Stimulated activated naive B cell treated with anti-CD40 and anti-IgM and Interleukin-4, amounts not matched to agents 10 μg/mL and 1 μg/mL and 100 μg/mL, for 72 hours (primary cell): Measurements from ENCODE around the gene GGT5.
A peak's percentile ranks its signal among the peaks of the same experiment; 100 is the strongest.
"Not testable (repeated sequence)": the region's sequence is repeated elsewhere in the genome, so short reads cannot be mapped to it uniquely, and the experiment has no call there.

Experiments
- ATAC-seq, 2 donors: fragments of 150-1000 bp; cut with Tn5 transposase; replicated peaks; 2 replicates each; pipeline ENCODE4 v1.10.0; 2021; ENCODE audit warnings: moderate library complexity in 1 of 2
- DNase-seq: peaks from one replicate; pipeline ENCODE4 v3.0.0; 2021
- H3K27ac Mint-ChIP-seq: one replicate; pipeline ENCODE4 v1.8.0; 2022; ENCODE audit warnings: mild to moderate bottlenecking, mixed read lengths
- H3K27me3 Mint-ChIP-seq, 2 donors: one replicate each; pipeline ENCODE4 v1.8.0; 2022; ENCODE audit warnings: mixed read lengths in 2 of 2
- H3K36me3 Mint-ChIP-seq, 2 donors: one replicate each; pipeline ENCODE4 v1.8.0; 2022; ENCODE audit warnings: mixed read lengths in 2 of 2, mild to moderate bottlenecking in 1 of 2
- H3K4me1 Mint-ChIP-seq, 2 donors: one replicate each; pipeline ENCODE4 v1.8.0; 2022; ENCODE audit warnings: mixed read lengths in 2 of 2, mild to moderate bottlenecking in 1 of 2
- H3K4me3 Mint-ChIP-seq, 2 donors: one replicate each; pipeline ENCODE4 v1.8.0; 2022; ENCODE audit warnings: mild to moderate bottlenecking in 2 of 2, mixed read lengths in 2 of 2, moderate library complexity in 1 of 2
- H3K9me3 Mint-ChIP-seq, 2 donors: one replicate each; pipeline ENCODE4 v1.8.0; 2022; ENCODE audit warnings: mixed read lengths in 2 of 2, mild to moderate bottlenecking in 1 of 2

The GGT5 gene

DNA sequence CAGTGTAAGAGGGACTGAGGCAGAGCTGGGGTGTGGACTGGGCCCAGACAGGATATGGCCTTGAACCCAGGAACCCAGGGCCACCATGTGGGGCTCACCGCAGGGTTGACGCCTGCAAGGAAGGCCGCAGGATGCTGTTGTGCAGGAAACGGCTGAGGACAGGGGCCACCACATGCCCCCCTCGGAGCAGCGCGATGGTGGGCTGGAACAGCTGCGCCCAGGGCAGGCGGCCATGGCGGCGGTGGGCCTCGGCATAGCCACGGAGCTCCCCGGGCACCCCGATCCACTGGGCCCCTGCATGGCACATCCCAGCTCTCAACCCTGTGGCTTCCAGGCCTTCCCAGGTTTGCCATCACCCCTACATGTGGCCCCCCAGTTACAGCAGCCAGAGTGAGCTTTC is 12.2 kb downstream of the GGT5 start:
- Mint-ChIP-seq H3K27ac (no peak overlapping the region), H3K9me3 (no peaks in the 10 kb centered on the region), H3K4me1 (peaks cover 0 to 3% of the 10 kb centered on the region in 2 donors), H3K27me3 (peaks cover 0 to 3% of the 10 kb centered on the region in 2 donors), H3K36me3 (no peaks in the 10 kb centered on the region), H3K4me3 (no peak overlapping the region)
- no peak for ATAC-seq
- DNase-seq, result no peak

- Mint-ChIP-seq H3K27me3 (peaks cover 0 to 3% of the 10 kb centered on the region in 2 donors), H3K9me3 (no peaks in the 10 kb centered on the region), H3K4me1 (peaks cover 0 to 3% of the 10 kb centered on the region in 2 donors), H3K36me3 (no peaks in the 10 kb centered on the region), H3K4me3 (no peak overlapping the region), H3K27ac (no peak overlapping the region)
- ATAC-seq, result no peak
- no peak for DNase-seq
Measured at GRCh38 chr22:24232124-24232523, 12.8 kb downstream of the GGT5 start.

- H3K36me3 Mint-ChIP-seq, result no peaks in the 10 kb centered on the region
- no peak for DNase-seq
Measured at GRCh38 chr22:24231706-24232105, 13.2 kb downstream of the GGT5 start.

DNA sequence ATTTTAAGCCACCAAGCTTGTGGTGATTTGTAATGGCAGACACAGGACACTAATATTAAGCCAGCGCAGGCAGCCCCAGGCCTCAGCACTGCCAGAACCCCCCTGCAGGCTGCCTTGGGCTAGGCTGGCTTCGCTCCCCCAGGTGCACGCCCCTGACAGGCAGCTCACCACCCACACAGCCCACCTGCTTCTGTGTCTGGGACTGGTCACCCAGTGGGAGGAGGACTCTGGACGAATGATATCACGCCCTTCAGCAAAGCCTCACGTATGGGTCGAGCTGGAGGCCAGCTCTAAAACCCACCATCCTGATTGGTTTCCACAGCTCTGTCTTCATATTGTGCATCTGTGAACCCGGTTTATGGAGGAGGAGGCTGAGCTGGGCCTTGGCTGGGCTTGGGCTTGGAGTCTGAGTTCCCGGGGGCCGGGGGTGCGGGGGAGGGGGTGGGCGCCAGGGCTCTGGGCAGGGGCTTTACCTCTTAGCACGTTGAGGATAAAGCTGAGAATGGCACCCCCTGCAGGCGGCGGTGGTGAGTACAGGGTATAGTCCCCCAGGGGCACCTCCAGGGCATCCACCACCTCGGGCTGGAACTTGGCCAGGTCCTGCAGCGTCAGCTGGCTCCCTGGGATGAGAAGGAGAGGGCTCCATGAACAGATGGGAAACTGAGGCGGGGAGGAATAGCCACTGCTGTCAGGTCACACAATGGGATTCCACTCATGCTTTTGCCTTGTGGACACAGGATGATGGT is 13.8 kb downstream of the GGT5 start:
- no peak overlapping the region for H3K4me3 Mint-ChIP-seq
- ATAC-seq (peak; percentile 79 to 91), DNase-seq (peak; percentile 35)
- H3K4me1 Mint-ChIP-seq, result peaks cover 0 to 3% of the 10 kb centered on the region in 2 donors
- H3K36me3 Mint-ChIP-seq, result no peaks in the 10 kb centered on the region
- peaks cover 0 to 3% of the 10 kb centered on the region in 2 donors for H3K27me3 Mint-ChIP-seq
- peak overlapping the region; percentile 65 for H3K27ac Mint-ChIP-seq
- no peaks in the 10 kb centered on the region for H3K9me3 Mint-ChIP-seq

More at GRCh38 chr22:24231706-24232105, 13.2 kb downstream of the GGT5 start:
- peak overlapping the region; percentile 65 for H3K27ac Mint-ChIP-seq
- H3K9me3 Mint-ChIP-seq, result no peaks in the 10 kb centered on the region
- ATAC-seq, result no peak
- H3K27me3 Mint-ChIP-seq, result peaks cover 0 to 3% of the 10 kb centered on the region in 2 donors
- H3K4me1 Mint-ChIP-seq, result peaks cover 0 to 3% of the 10 kb centered on the region in 2 donors
- no peak overlapping the region for H3K4me3 Mint-ChIP-seq

GRCh38 chr22:24225951-24226350 is 18.9 kb downstream of the GGT5 start:
- H3K9me3 Mint-ChIP-seq, result peaks cover 0 to 1% of the 10 kb centered on the region in 2 donors
- ATAC-seq (no peak), DNase-seq (no peak)
- no peaks in the 10 kb centered on the region for H3K27me3 Mint-ChIP-seq
- no peaks in the 10 kb centered on the region for H3K36me3 Mint-ChIP-seq
- H3K4me1 Mint-ChIP-seq, result no peaks in the 10 kb centered on the region
- H3K4me3 Mint-ChIP-seq, result no peak overlapping the region
- H3K27ac Mint-ChIP-seq, result no peak overlapping the region

- Mint-ChIP-seq H3K9me3 (peaks cover 0 to 1% of the 10 kb centered on the region in 2 donors), H3K4me1 (no peaks in the 10 kb centered on the region), H3K4me3 (no peak overlapping the region), H3K27me3 (no peaks in the 10 kb centered on the region), H3K36me3 (no peaks in the 10 kb centered on the region), H3K27ac (no peak overlapping the region)
- ATAC-seq (no peak), DNase-seq (no peak)
Measured at GRCh38 chr22:24225044-24225601, 19.8 kb downstream of the GGT5 start.

- no peak for ATAC-seq
- H3K36me3 Mint-ChIP-seq, result no peaks in the 10 kb centered on the region
- no peaks in the 10 kb centered on the region for H3K4me1 Mint-ChIP-seq
- H3K27ac Mint-ChIP-seq, result no peak overlapping the region
- no peaks in the 10 kb centered on the region for H3K27me3 Mint-ChIP-seq
- H3K4me3 Mint-ChIP-seq, result no peak overlapping the region
- H3K9me3 Mint-ChIP-seq, result peaks cover 0 to 1% of the 10 kb centered on the region in 2 donors
- DNase-seq, result no peak
Measured at GRCh38 chr22:24224468-24224867, 20.4 kb downstream of the GGT5 start.

GRCh38 chr22:24219750-24220149 is 25.1 kb downstream of the GGT5 start:
- Mint-ChIP-seq H3K36me3 (no peaks in the 10 kb centered on the region), H3K27me3 (no peaks in the 10 kb centered on the region), H3K9me3 (peaks cover 0 to 1% of the 10 kb centered on the region in 2 donors), H3K27ac (no peak overlapping the region), H3K4me1 (no peaks in the 10 kb centered on the region), H3K4me3 (no peak overlapping the region)
- no peak for DNase-seq
- no peak for ATAC-seq

DNA sequence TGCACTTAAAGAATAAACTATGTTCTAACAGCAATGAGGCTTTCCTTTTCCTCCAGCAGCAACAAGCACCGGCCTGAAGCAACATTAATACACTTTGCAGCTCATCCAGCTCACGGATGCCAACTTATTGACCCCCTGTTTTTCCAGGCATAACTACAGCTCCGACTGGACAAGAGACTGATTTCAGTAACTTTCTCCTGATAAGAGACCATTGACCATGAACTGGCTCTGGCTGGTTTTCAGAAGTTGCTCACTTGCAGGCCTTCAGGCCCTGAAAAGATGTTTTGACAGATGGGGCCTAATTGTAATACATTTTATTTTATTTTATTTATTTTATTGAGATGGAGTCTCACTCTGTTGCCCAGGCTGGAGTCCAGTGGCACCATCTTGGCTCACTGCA is 27.5 kb downstream of the GGT5 start:
- Mint-ChIP-seq H3K4me1 (peaks cover 0 to 2% of the 10 kb centered on the region in 2 donors), H3K27ac (no peak overlapping the region), H3K4me3 (no peak overlapping the region), H3K27me3 (no peaks in the 10 kb centered on the region), H3K36me3 (no peaks in the 10 kb centered on the region), H3K9me3 (no peaks in the 10 kb centered on the region)
- DNase-seq, result no peak
- no peak for ATAC-seq

DNA sequence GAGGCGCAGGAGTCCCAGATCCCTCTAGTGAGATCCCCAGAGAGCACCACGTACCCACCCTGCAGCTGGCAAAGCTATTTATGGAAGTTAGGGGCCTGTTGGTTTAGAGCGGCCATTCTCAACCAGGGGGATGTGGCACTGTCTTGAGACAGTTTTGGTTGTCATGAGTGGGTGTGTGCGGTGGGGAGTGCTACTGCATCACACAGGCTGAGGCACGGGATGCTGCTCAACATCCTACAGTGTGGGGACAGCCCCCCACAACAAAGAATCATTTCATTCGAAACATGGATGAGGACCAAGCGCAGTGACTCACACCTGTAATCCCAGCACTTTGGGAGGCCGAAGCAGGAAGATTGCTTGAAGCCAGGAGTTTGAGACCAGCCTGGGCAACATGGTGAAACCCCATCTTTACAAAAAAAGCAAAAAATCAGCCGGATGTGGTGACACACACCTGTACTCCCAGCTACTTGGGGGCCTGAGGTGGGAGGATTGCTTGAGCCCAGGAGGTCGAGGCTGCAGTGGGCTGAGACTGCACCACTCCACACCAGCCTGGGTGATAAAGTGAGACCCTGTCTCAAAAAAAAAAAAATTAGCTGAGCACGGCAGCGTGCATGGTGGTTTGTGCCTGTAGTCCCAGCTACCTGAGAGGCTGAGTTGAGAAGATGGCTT is 28.2 kb downstream of the GGT5 start:
- ATAC-seq, result peak; percentile 57 to 71
- H3K27ac Mint-ChIP-seq, result no peak overlapping the region
- peaks cover 3 to 5% of the 10 kb centered on the region in 2 donors for H3K4me1 Mint-ChIP-seq
- no peak overlapping the region for H3K4me3 Mint-ChIP-seq
- H3K36me3 Mint-ChIP-seq, result no peaks in the 10 kb centered on the region
- H3K27me3 Mint-ChIP-seq, result no peaks in the 10 kb centered on the region
- DNase-seq, result no peak
- no peaks in the 10 kb centered on the region for H3K9me3 Mint-ChIP-seq

- Mint-ChIP-seq H3K4me1 (peaks cover 3 to 5% of the 10 kb centered on the region in 2 donors), H3K27ac (no peak overlapping the region), H3K9me3 (no peaks in the 10 kb centered on the region), H3K4me3 (no peak overlapping the region), H3K27me3 (no peaks in the 10 kb centered on the region), H3K36me3 (no peaks in the 10 kb centered on the region)
- DNase-seq (no peak), ATAC-seq (no peak)
Measured at GRCh38 chr22:24214467-24215285, 30.2 kb downstream of the GGT5 start.

DNA sequence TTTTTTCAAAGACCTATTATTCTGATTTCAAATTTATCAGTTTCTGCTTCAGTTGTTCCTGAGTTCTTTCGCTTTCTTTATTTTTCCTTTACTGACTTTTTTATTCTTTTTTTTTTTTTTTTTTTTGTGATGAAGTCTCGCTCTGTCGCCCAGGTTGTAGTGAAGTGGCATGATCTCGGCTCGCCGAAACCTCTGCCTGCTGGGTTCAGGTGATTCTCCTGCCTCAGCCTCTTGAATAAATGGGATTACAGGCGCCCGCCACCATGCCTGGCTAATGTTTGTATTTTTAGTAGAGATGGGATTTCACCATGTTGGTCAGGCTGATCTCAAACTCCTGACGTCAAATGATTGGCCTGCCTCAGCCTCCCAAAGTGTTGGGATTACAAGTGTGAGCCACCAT is 31.8 kb downstream of the GGT5 start:
- not testable (repeated sequence) for H3K4me3 Mint-ChIP-seq, H3K4me1 Mint-ChIP-seq, DNase-seq, H3K36me3 Mint-ChIP-seq, H3K27me3 Mint-ChIP-seq, H3K9me3 Mint-ChIP-seq, ATAC-seq, H3K27ac Mint-ChIP-seq

DNA sequence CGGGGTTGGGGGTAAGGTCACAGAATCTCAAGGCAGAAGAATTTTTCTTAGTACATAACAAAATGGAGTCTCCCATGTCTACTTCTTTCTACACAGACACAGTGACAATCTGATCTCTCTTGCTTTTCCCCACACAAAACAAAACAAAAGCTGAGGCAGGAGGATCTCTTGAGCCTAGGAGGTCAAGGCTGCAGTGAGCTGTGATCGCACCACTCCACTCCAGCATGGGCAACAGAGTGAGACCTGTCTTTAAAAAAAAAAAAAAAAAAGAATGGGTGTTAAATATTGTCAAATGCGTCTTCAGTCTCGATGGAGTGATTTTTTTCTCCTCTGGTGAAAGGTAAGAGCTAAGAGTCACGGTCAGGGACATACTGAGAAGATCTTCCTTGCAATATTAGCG is 33.2 kb downstream of the GGT5 start:
- not testable (repeated sequence) for H3K4me3 Mint-ChIP-seq, DNase-seq, H3K9me3 Mint-ChIP-seq, H3K27ac Mint-ChIP-seq, H3K27me3 Mint-ChIP-seq, ATAC-seq, H3K36me3 Mint-ChIP-seq
- H3K4me1 Mint-ChIP-seq, result peaks cover 15 to 21% of the 10 kb centered on the region in 2 donors

DNA sequence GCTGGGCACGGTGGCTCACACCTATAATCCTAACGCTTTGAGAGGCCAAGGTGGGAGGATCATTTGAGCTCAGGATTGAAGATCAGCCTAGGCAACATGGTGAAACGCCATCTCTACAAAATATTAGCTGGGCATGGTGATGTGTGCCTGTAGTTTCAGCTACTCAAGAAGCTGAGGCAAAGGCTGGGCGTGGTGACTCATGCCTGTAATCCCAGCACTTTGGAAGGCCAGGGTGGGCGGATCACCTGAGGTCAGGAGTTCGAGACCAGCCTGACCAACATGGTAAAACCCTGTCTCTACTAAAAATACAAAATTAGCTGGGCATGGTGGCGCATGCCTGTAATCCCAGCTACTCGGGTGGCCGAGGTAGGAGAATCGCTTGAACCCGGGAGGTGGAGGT is 34.5 kb downstream of the GGT5 start:
- H3K4me1 Mint-ChIP-seq, result peaks cover 23 to 33% of the 10 kb centered on the region in 2 donors
- not testable (repeated sequence) for DNase-seq, H3K4me3 Mint-ChIP-seq, ATAC-seq, H3K9me3 Mint-ChIP-seq, H3K27me3 Mint-ChIP-seq, H3K36me3 Mint-ChIP-seq, H3K27ac Mint-ChIP-seq
